HG03060 (cell line): Measurements from ENCODE around the gene ZFYVE16.
"Not testable (repeated sequence)": the region's sequence is repeated elsewhere in the genome, so short reads cannot be mapped to it uniquely, and the experiment has no call there.

ENCODE experiments used
- ATAC-seq: cut with Tn5 transposase; IDR thresholded peaks from one replicate; pipeline ENCODE4 v1.9.1; 2021; ENCODE audit warnings: low read depth, moderate number of reproducible peaks; ENCODE audit not compliant: unreplicated experiment

The ZFYVE16 gene

DNA sequence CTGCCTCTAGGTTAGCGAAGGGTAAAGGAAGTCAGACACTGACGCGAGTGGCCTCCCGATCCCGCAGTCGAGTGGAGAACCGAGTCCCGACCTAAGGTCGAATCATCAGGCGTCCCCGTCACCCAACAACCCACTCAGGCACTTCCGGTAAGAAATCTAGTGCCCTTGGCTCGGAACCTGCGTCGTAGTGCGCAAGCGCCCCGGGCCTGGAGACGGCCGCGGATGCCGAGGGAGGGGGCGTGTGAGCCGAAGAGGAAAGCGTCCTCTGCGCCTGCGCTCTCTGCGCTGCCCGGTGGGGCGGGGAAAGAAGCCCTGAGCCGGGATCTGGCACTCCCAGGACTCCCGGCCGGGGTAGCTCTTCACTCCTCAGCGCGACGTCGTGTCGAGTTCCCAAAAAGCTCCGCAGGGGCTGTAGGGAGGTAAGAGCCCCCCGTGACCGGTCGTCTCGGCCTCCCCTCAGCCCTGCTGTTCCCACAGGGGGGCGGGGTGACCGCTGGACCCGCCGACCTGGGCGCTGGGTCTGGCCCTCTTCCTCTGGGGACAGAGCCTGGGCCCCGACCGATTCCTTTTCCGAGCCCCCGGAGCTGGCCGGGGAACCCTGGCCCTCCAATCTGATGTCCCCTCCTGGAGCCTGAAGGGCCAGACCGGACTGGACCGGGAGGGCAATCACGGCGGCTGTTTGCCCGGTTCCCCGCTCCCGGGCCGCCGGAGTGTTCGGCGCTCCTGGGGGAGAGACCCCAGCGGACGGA lies at the start of gene ZFYVE16:
Gene ZFYVE16, plus strand, starts transcription at position 330 of the 749 bp plus-strand sequence. CDS start 26,084 bp downstream, outside the sequence.
- ATAC-seq, result peak; percentile 74

- no peak for ATAC-seq
These were observed 46.9 kb upstream of the ZFYVE16 start for GRCh38 chr5:80360914-80361444.

DNA sequence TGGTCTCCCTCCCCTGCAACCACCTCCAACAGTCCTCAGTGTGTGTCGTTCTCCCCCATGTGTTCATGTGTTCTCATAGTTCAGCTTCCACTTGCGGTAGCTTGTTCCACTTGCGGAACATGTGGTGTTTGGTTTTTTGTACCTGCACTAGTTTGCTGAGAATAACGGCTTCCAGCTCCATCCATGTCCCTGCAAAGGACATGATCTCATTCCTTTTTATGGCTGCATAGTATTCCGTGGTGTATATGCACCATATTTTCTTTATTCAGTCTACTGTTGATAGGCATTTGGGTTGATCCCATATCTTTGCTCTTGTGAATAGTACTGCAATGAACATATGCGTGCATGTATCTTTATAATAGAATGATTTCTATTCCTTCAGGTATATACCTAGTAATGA lies 43.0 kb upstream of the ZFYVE16 start:
- ATAC-seq, result no peak

DNA sequence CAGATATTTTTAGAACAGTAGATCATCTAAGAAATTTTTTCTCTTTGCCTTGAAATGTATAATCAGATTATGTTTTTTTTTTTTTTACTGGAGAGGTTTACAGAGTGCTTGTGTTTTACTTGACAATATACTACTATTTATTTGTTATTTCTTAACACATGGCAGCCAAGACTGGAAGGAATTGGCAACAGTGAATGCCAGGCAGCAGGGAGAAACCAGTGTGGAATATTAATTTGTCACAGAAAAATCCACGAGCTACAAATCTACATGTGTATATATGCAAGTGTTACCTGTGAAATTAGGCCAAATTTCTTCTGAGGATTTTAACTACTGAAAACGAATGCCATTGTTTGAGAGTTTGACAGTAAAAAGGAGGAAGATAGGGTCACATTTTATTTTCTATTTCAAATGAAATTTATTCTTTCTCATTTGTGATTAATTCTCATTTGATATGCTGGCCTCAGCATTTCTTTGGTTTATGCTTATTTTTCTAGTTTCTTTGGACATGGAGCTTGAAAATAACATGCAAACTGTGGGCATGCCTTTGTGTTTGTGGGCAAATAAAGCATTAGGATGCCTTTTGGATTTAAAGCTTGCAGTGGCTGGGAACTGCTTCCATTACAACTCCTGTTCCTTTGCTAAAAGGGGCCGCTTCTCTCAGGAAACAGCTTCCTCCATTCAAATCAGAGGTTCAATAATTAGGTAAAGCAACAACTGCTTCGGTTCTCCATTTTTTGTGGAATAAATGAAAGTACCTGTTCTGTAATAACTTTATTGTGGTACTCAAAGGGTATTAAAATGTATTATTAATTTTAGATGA lies 39.0 kb upstream of the ZFYVE16 start:
- ATAC-seq, result no peak

GRCh38 chr5:80369521-80369920 lies 38.3 kb upstream of the ZFYVE16 start:
- ATAC-seq, result no peak

DNA sequence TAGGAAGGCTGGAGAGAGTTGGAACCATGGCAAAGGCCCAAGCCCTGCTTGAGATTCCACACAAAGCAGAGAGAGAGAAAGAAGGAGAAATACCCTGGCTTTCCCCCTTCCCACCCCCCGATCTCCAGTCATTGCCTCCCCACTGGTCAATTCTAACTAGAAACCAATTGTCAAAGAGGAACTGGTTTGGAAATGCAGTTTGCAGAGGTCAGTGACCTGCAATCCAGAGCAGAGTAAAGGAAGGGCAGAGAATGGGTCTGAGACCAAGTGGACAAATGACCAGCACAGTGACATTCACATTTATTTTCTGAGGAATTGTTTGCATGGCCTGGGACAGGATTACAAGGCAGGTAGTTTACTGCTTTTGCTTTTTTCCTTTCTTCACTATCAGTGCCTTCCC lies 37.5 kb upstream of the ZFYVE16 start:
- no peak for ATAC-seq

GRCh38 chr5:80372780-80373179 lies 35.1 kb upstream of the ZFYVE16 start:
- no peak for ATAC-seq

GRCh38 chr5:80374188-80374587 lies 33.7 kb upstream of the ZFYVE16 start:
- ATAC-seq, result no peak

DNA sequence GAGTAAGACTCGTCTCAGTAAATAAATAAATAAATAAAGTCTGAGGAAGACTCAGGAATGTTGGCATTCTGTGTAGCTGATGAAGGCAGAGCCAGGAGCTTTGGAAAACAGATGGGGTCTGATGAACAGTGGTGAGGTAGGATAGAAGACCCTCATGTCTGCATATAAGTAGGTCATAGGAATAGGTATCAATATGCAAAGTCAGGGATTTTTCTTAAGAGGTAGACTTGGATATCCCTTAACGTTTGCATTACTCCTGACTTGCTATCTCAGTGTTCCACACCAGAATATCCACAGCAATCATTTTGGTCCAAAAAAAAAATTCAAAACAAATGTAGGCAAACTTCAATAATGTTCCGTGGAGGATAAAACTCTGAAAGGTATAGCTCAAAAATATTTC lies 31.3 kb upstream of the ZFYVE16 start:
- ATAC-seq, result no peak

DNA sequence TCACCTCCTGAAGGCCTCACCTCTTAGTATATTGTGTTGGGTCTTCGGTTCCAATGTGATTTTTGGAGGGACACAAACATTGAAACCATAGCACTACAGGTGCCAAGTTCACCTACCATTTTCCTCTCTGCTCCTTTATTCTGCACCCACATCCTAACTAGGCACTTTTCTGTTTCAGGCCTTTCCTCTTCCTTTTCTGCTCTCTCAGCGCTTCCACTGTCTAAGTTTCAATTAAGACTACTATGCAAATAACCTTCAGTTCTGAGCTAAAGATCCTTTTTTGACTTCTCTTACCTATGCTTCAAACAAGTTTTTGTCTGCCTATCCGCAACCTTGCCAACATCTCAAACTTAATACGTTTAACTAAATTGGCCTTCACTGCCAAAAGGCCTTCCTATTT lies 25.4 kb upstream of the ZFYVE16 start:
- ATAC-seq, result no peak

DNA sequence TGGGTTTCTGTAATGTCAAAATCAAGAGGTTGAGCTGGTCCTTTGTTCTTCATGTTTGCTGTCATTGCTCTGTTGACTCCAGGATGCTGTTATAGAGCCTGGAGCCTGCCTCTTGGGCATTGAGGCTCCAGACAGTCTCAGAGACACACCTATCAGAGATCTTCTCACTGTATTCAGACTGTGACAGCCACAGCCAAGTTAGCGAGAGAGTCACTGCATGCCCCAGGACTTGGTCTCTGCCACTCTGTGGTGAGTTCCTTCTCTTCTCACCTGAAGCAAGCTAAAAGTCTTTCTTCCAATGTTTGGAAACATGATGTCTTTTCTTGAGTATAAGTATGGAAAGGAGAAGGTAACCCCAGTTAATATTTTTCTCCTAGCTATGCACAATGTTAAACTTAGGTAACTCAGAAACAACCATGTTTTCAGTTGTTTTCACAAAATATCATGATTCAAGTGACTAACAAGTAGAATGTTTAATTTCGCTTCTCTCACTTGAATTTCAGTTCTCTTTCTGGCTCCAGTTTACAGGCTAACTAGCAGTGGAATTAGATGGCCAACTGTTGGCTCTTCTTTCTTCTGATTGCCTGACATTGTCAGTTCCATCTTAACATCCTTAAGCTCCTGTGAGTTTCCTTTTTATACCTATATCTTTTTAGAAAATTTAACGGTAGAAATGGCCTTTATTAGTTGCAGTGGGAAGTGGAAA lies 20.6 kb upstream of the ZFYVE16 start:
- ATAC-seq, result no peak

- ATAC-seq, result no peak
These were observed 18.3 kb upstream of the ZFYVE16 start for GRCh38 chr5:80389580-80389979.

DNA sequence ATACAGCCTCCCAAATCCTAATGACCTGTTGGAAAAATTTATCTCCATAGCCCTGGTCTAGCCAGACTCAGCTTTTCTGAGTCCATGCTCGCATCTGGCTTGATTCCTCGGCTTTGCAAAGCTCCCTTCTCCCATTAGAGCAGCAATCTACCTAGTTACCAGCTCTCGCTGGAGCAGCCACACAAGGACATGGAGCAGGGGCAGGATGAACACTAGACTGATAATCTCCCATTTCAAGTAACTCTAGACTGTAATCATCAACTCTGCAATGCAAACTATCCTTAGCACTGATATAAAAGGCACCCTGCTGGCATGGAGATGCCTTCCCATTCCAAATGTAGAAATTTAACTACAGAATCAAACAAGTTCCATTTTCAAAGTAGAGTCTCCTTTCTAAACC lies 17.5 kb upstream of the ZFYVE16 start:
- ATAC-seq, result not testable (repeated sequence)

DNA sequence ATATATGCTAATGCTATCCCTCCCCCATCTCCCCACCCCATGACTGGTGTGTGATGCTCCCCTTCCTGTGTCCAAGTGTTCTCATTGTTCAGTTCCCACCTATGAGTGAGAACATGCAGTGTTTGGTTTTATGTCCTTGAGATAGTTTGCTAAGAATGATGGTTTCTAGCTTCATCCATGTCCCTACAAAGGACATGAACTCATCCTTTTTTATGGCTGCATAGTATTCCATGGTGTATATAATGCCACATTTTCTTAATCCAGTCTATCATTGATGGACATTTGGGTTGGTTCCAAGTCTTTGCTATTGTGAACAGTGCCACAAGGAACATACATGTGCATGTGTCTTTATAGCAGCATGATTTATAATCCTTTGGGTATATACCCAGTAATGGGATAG lies 16.6 kb upstream of the ZFYVE16 start:
- ATAC-seq, result not testable (repeated sequence)

- peak; percentile 87 for ATAC-seq
These were observed 8.2 kb upstream of the ZFYVE16 start for GRCh38 chr5:80399526-80400239.

DNA sequence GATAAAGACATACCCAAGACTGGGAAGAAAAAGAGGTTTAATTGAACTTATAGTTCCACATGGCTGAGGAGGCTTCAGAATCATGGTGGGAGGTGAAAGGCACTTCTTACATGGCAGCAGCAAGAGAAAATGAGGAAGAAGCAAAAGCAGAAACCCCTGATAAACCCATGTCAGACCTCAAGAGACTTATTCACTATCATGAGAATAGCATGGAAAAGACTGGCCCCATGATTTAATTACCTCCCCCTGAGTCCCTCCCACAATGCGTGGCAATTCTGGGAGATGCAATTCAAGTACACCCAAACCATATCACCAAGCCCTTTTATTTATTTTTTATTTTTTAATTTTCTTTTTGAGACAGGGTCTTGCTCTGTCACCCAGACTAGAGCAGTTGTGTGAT lies 7.5 kb upstream of the ZFYVE16 start:
- ATAC-seq, result not testable (repeated sequence)

- no peak for ATAC-seq
These were observed 4.1 kb upstream of the ZFYVE16 start for GRCh38 chr5:80403782-80404181.

DNA sequence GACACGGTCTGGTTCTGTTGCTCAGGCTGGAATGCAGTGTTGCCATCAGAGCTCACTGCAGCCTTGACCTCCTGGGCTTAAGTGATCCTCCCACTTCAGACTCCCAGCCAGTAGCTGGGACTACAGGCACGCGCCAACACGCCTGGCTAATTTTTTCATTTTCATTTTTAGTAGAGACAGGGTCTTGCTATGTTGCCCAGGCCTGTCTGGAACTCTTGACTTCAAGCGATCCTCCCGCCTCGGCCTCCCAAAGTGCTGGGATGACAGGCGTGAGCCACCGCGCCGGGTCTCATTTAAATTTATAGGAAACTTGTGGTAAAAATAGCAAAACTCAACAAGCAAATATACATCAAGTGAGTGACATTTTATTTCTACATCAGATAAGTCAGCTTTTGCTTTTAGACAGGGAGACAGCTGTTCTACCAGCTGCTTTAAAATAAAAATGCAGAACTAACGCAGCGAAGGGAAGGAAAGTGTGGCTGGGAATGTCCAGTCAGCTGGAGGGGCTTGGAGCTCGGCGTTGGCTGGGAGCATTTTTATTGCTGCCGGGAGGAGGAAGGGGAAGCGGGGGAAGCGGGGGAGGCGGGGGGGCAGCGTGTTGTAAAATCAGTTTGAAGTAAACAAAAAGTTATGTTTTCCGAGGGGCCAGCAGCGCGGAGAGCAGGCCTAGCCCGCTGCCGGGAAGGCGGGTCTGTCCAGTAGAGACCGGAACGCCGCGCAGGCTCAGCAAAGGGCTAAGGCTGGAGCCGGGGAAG lies 707 bp upstream of the ZFYVE16 start:
- ATAC-seq, result no peak

DNA sequence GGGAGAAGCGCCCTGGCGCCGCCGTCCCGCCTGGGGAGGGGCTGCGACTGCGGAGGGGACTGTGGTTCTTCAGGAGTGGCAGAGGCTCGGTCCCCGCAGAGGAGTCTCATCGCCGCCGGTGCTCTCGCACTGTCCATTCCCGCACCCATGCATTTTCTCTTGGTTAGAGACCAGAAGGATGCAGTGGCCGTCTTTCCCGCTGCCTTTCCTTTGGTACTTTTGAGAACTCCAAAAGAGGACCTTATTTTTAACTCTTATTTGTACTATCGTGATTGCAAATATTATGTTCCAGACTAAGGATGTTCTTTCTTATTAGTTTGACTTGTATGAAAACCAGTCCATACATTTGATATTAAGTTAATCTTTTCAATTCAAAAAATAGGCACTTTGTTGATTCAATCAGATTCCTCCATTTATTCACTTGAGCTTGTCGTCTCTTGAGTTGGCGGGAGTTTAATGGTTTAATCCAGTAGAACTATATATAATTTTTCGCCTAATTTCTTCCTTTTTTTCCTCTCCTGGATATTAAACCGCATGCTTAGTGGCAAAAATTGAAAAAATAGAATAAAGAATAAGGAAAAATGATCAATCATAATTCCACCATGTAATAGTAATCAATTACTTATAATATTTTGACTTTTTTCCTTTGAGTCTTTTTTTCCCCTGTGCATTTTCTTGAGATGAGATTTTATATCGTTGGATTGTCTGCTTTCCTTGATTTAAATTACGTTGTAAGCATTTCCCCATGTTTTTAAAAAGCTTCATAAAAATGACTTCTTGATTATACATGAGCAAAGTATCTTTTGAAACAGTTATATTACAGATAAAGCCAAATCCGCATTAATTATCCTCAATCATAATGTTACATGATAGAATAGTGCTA lies 861 bp downstream of the ZFYVE16 start:
- ATAC-seq, result no peak
